Keratinocyte (primary cell): ENCODE measurements around the gene MTM1. TPM values are rescaled to one million over a fixed set of nuclear protein-coding genes. Genes with fewer than 3 reads are reported as not detected.
A peak's percentile ranks its signal among the peaks of the same experiment; 100 is the strongest.

Source experiments
- DNase-seq: peaks from one replicate; pipeline ENCODE4 v3.0.0-alpha.2; 2011; ENCODE audit warnings: low read depth, missing footprints, low spot score
- FAIRE-seq: peaks from 2 replicates; lab custom pipeline; 2011; peaks lifted over from hg19 to GRCh38; lab: Jason Lieb, UNC
- H2AFZ ChIP-seq: 2 replicates; pipeline ENCODE4 v1.6.0; 2012; ENCODE audit warnings: low read length, control low read depth, inconsistent platforms; ENCODE audit not compliant: control insufficient read depth
- H3K27ac ChIP-seq: 2 replicates; pipeline ENCODE4 v1.5.1; 2011; ENCODE audit warnings: low read length; ENCODE audit not compliant: control insufficient read depth, insufficient read depth
- H3K27me3 ChIP-seq: 3 replicates; pipeline ENCODE4 v1.6.0; 2011; ENCODE audit warnings: low read length; ENCODE audit not compliant: control insufficient read depth, insufficient read depth; ENCODE audit errors: extremely low read depth
- H3K36me3 ChIP-seq, 2 experiments: 2 replicates in 1 of 2; 3 replicates in 1 of 2; pipeline ENCODE4 v1.5.1; 2011; ENCODE audit warnings: low read length in 2 of 2, mild to moderate bottlenecking in 1 of 2; ENCODE audit not compliant: control insufficient read depth in 2 of 2, insufficient read depth in 2 of 2; ENCODE audit errors: extremely low read depth in 1 of 2
- H3K4me1 ChIP-seq: 3 replicates; pipeline ENCODE4 v1.5.1; 2011; ENCODE audit warnings: low read length; ENCODE audit not compliant: control insufficient read depth, insufficient read depth; ENCODE audit errors: extremely low read depth
- H3K4me2 ChIP-seq: 3 replicates; pipeline ENCODE4 v1.6.0; 2011; ENCODE audit warnings: low read depth, low read length; ENCODE audit not compliant: control insufficient read depth, insufficient read depth; ENCODE audit errors: extremely low read depth
- H3K4me3 ChIP-seq, 3 experiments: fragments of 200-600 bp in 1 of 3; sonication (generic) in 1 of 3; 2 replicates in 2 of 3; 3 replicates in 1 of 3; pipeline ENCODE4 v1.5.1; 2011 to 2016; ENCODE audit warnings: low read length in 3 of 3, mild to moderate bottlenecking in 3 of 3, control low read depth in 2 of 3, inconsistent platforms in 1 of 3, low read depth in 1 of 3, mixed read lengths in 1 of 3, mixed run types in 1 of 3, moderate library complexity in 1 of 3; ENCODE audit not compliant: control insufficient read depth in 2 of 3, insufficient read depth in 2 of 3; ENCODE audit errors: extremely low read depth in 1 of 3
- H3K79me2 ChIP-seq: 2 replicates; pipeline ENCODE4 v1.6.0; 2012; ENCODE audit warnings: low read length; ENCODE audit not compliant: control insufficient read depth, insufficient read depth
- H3K9ac ChIP-seq: 3 replicates; pipeline ENCODE4 v1.6.0; 2011; ENCODE audit warnings: low read length; ENCODE audit not compliant: control insufficient read depth, insufficient read depth; ENCODE audit errors: extremely low read depth
- H3K9me1 ChIP-seq: 3 replicates; pipeline ENCODE4 v1.6.0; 2011; ENCODE audit warnings: low read length; ENCODE audit not compliant: control insufficient read depth, insufficient read depth; ENCODE audit errors: extremely low read depth
- H3K9me3 ChIP-seq: 2 replicates; pipeline ENCODE4 v1.5.1; 2012; ENCODE audit warnings: low read depth, low read length; ENCODE audit not compliant: control insufficient read depth
- H4K20me1 ChIP-seq: 3 replicates; pipeline ENCODE4 v1.6.0; 2011; ENCODE audit warnings: low read length; ENCODE audit not compliant: control insufficient read depth, insufficient read depth; ENCODE audit errors: extremely low read depth
- CTCF ChIP-seq, 3 experiments: IDR thresholded peaks in 1 of 3; conservative IDR thresholded peaks in 1 of 3; optimal IDR thresholded peaks in 1 of 3; 2 replicates in 2 of 3; 3 replicates in 1 of 3; pipeline versions ENCODE3 to v1.5.1; 2011; ENCODE audit warnings: low read length in 3 of 3, mild to moderate bottlenecking in 3 of 3, moderate library complexity in 2 of 3, control low read depth in 1 of 3, inconsistent platforms in 1 of 3; ENCODE audit not compliant: insufficient read depth in 2 of 3; ENCODE audit errors: extremely low read depth in 1 of 3
- EZH2 ChIP-seq: IDR thresholded peaks from one replicate; pipeline ENCODE4 v1.6.1; 2012; ENCODE audit warnings: inconsistent platforms, mild to moderate bottlenecking, low read length, moderate library complexity
- dilution Hi-C: fragments of 300-500 bp; cut with MboI; formaldehyde crosslinking; loops from one replicate; pipeline ENCODE4 v1.7.0; 2020; ENCODE audit warnings: low sequenced_read_pairs; ENCODE audit not compliant: extremely low pct_ligation_motif_present
- polyA plus RNA-seq, 5 experiments: library from polyadenylated mRNA; depleted of rRNA in 3 of 5; stranded (reverse) in 3 of 5; stranded (forward) in 1 of 5; unstranded in 1 of 5; fragments of >200 nt; gene quantifications; 1 replicate in 1 of 5; 2 replicates in 3 of 5; 3 replicates in 1 of 5; pipeline versions ENCODE4 v1.2.1 to v1.2.3, GENCODE V29; 2011 to 2012; ENCODE audit warnings: missing spikeins in 2 of 5, low read depth in 1 of 5, low replicate concordance in 1 of 5

Gene MTM1
- polyA plus RNA-seq, 1 donor (not counting 4 experiments of a cell fraction or from before 2014, with no cell fraction given) = 13.9 TPM

GRCh38 chrX:150566734-150567182 is 1.7 kb upstream of the MTM1 start:
- Histone ChIP-seq H3K27ac (no peak overlapping the region), H4K20me1 (no peaks in the 10 kb centered on the region), H3K9ac (no peak overlapping the region), H3K36me3 (no peaks in the 10 kb centered on the region), H3K9me3 (no peaks in the 10 kb centered on the region), H2AFZ (no peak overlapping the region), H3K9me1 (no peaks in the 10 kb centered on the region), H3K4me3 (no peak overlapping the region), H3K4me2 (no peak overlapping the region), H3K79me2 (peaks cover 27% of the 10 kb centered on the region), H3K4me1 (peaks cover 18% of the 10 kb centered on the region), H3K27me3 (no peaks in the 10 kb centered on the region)
- FAIRE-seq (no peak), DNase-seq (no peak)
- TF ChIP-seq CTCF (optimal IDR thresholded peaks at IDR 0.05 in 1 of 3, IDR thresholded peaks at IDR 0.05 in 1 of 3, conservative IDR thresholded peaks at IDR 0.05 in 1 of 3; ENCODE audit: extremely low read depth in 1 of 3, insufficient read depth in 2 of 3, low read length in 3 of 3) (no peak), EZH2 (no peak)
- dilution Hi-C loops = no loop called here

- H3K79me2 ChIP-seq = peaks cover 30% of the 10 kb centered on the region
- DNase-seq (no peak), FAIRE-seq (no peak)
- dilution Hi-C loops = no loop called here
- peak overlapping the region; percentile 58 for H2AFZ ChIP-seq
- no peak overlapping the region for H3K9ac ChIP-seq
- H3K9me3 ChIP-seq = no peaks in the 10 kb centered on the region
- no peaks in the 10 kb centered on the region for H3K36me3 ChIP-seq
- no peaks in the 10 kb centered on the region for H3K9me1 ChIP-seq
- H3K4me2 ChIP-seq = peak overlapping the region; percentile 69
- no peak overlapping the region for H3K4me3 ChIP-seq
- no peaks in the 10 kb centered on the region for H4K20me1 ChIP-seq
- no peak for TF ChIP-seq EZH2
- no peak for TF ChIP-seq CTCF (optimal IDR thresholded peaks at IDR 0.05 in 1 of 3, IDR thresholded peaks at IDR 0.05 in 1 of 3, conservative IDR thresholded peaks at IDR 0.05 in 1 of 3; ENCODE audit: extremely low read depth in 1 of 3, insufficient read depth in 2 of 3, low read length in 3 of 3)
- no peak overlapping the region for H3K27ac ChIP-seq
- peaks cover 28% of the 10 kb centered on the region for H3K4me1 ChIP-seq
- no peaks in the 10 kb centered on the region for H3K27me3 ChIP-seq
Observed at GRCh38 chrX:150567645-150568319, 639 bp upstream of the MTM1 start.
